Thymus (tissue), 11 donors: ENCODE measurements around the gene ANKRD16. TPM values are rescaled to one million over a fixed set of nuclear protein-coding genes. Genes with fewer than 3 reads are reported as not detected.

Experiments
- DNase-seq, 9 donors: peaks; one replicate each; pipeline ENCODE4 v3.0.0-alpha.2; 2013; ENCODE audit warnings: low spot score in 9 of 9, low read depth in 6 of 9, missing footprints in 1 of 9
- H3K27ac ChIP-seq, 2 donors: one replicate each; pipeline ENCODE4 v1.5.1; 2013; ENCODE audit warnings: control low read depth in 1 of 2, low read depth in 1 of 2, low read length in 1 of 2, mild to moderate bottlenecking in 1 of 2, moderate library complexity in 1 of 2
- H3K27me3 ChIP-seq, 2 donors: one replicate each; pipeline ENCODE4 v1.5.1; 2013; ENCODE audit warnings: low read length in 1 of 2; ENCODE audit not compliant: control insufficient read depth in 2 of 2, insufficient read depth in 1 of 2
- H3K36me3 ChIP-seq, 2 donors: one replicate each; pipeline ENCODE4 v1.5.1; 2013; ENCODE audit warnings: low read length in 1 of 2, mild to moderate bottlenecking in 1 of 2, moderate library complexity in 1 of 2; ENCODE audit not compliant: control insufficient read depth in 2 of 2, insufficient read depth in 2 of 2
- H3K4me1 ChIP-seq, 2 donors: one replicate each; pipeline ENCODE4 v1.5.1; 2013; ENCODE audit warnings: low read length in 2 of 2; ENCODE audit not compliant: control insufficient read depth in 2 of 2, insufficient read depth in 2 of 2
- H3K4me3 ChIP-seq, 2 donors: one replicate each; pipeline ENCODE4 v1.5.1; 2013; ENCODE audit warnings: low read length in 2 of 2, control low read depth in 1 of 2, mild to moderate bottlenecking in 1 of 2
- H3K9me3 ChIP-seq, 2 donors: one replicate each; pipeline ENCODE4 v1.5.1; 2013; ENCODE audit warnings: low read length in 1 of 2, mild to moderate bottlenecking in 1 of 2; ENCODE audit not compliant: control insufficient read depth in 2 of 2, insufficient read depth in 1 of 2
- WGBS: extraction: QIAGEN DNeasy Blood & Tissue Kit; methylation state at CpG from one replicate; pipeline ENCODE4 v1.1.7; 2013; 5-methylcytosine and 5-hydroxymethylcytosine counted together
- polyA plus RNA-seq: library from polyadenylated mRNA; stranded (reverse); fragments of 200-250 nt; gene quantifications from one replicate; pipeline ENCODE4 v1.2.3, GENCODE V29; 2013
- total RNA-seq: library from RNA; stranded (reverse); fragments of 120-200 nt; gene quantifications from one replicate; pipeline ENCODE4 v1.2.4, GENCODE V29; 2013
- donor health status: healthy.

ANKRD16 gene
- total and polyA plus RNA-seq, 2 donors: 6.1 to 6.4 TPM

GRCh38 chr10:5927306-5927705 lies 37.6 kb upstream of the ANKRD16 start:
- Histone ChIP-seq H3K27ac (no peak overlapping the region), H3K4me3 (no peak overlapping the region), H3K27me3 (no peaks in the 10 kb centered on the region), H3K4me1 (no peaks in the 10 kb centered on the region), H3K9me3 (no peaks in the 10 kb centered on the region), H3K36me3 (peaks cover 83 to 94% of the 10 kb centered on the region in 2 donors)
- DNase-seq: no peak
- 96% methylated on average over 8 of the region's 8 CpGs for WGBS

- no peak for DNase-seq
- peaks cover 83 to 93% of the 10 kb centered on the region in 2 donors for H3K36me3 ChIP-seq
- no peaks in the 10 kb centered on the region for H3K27me3 ChIP-seq
- H3K4me1 ChIP-seq: no peaks in the 10 kb centered on the region
- no peak overlapping the region for H3K27ac ChIP-seq
- H3K4me3 ChIP-seq: no peak overlapping the region
- H3K9me3 ChIP-seq: no peaks in the 10 kb centered on the region
- 97% methylated on average over 10 of the region's 10 CpGs for WGBS
Measured at GRCh38 chr10:5924889-5925288, 35.2 kb upstream of the ANKRD16 start.

GRCh38 chr10:5921746-5922145 lies 32.1 kb upstream of the ANKRD16 start:
- H3K4me3 ChIP-seq: no peak overlapping the region
- no peak for DNase-seq
- H3K4me1 ChIP-seq: peaks cover 0 to 2% of the 10 kb centered on the region in 2 donors
- H3K9me3 ChIP-seq: no peaks in the 10 kb centered on the region
- peaks cover 82 to 93% of the 10 kb centered on the region in 2 donors for H3K36me3 ChIP-seq
- H3K27ac ChIP-seq: no peak overlapping the region
- no peaks in the 10 kb centered on the region for H3K27me3 ChIP-seq
- 97% methylated on average over 5 of the region's 5 CpGs for WGBS

GRCh38 chr10:5919568-5919967 lies 29.9 kb upstream of the ANKRD16 start:
- 98% methylated on average over 7 of the region's 7 CpGs for WGBS
- Histone ChIP-seq H3K4me3 (no peak overlapping the region), H3K4me1 (peaks cover 0 to 2% of the 10 kb centered on the region in 2 donors), H3K36me3 (peaks cover 85 to 94% of the 10 kb centered on the region in 2 donors), H3K27me3 (no peaks in the 10 kb centered on the region), H3K9me3 (no peaks in the 10 kb centered on the region), H3K27ac (no peak overlapping the region)
- no peak for DNase-seq

- Histone ChIP-seq H3K9me3 (no peaks in the 10 kb centered on the region), H3K4me1 (peaks cover 0 to 2% of the 10 kb centered on the region in 2 donors), H3K27ac (no peak overlapping the region), H3K36me3 (peaks cover 85 to 94% of the 10 kb centered on the region in 2 donors), H3K4me3 (no peak overlapping the region), H3K27me3 (no peaks in the 10 kb centered on the region)
- DNase-seq: no peak
- WGBS: 96% methylated on average over 4 of the region's 4 CpGs
Measured at GRCh38 chr10:5918763-5919162, 29.1 kb upstream of the ANKRD16 start.

GRCh38 chr10:5917305-5917704 lies 27.6 kb upstream of the ANKRD16 start:
- DNase-seq: no peak
- Histone ChIP-seq H3K27ac (no peak overlapping the region), H3K36me3 (peaks cover 84 to 96% of the 10 kb centered on the region in 2 donors), H3K27me3 (no peaks in the 10 kb centered on the region), H3K4me3 (no peak overlapping the region), H3K4me1 (peaks cover 0 to 2% of the 10 kb centered on the region in 2 donors), H3K9me3 (no peaks in the 10 kb centered on the region)
- 98% methylated on average over 13 of the region's 13 CpGs for WGBS

GRCh38 chr10:5915451-5915850 lies 25.8 kb upstream of the ANKRD16 start:
- Histone ChIP-seq H3K4me1 (peaks cover 0 to 2% of the 10 kb centered on the region in 2 donors), H3K27me3 (no peaks in the 10 kb centered on the region), H3K9me3 (no peaks in the 10 kb centered on the region), H3K27ac (no peak overlapping the region), H3K4me3 (no peak overlapping the region), H3K36me3 (peaks cover 89 to 95% of the 10 kb centered on the region in 2 donors)
- WGBS: 91% methylated on average over 14 of the region's 14 CpGs
- no peak for DNase-seq

GRCh38 chr10:5913736-5914135 lies 24.0 kb upstream of the ANKRD16 start:
- DNase-seq: no peak
- Histone ChIP-seq H3K4me3 (no peak overlapping the region), H3K4me1 (peaks cover 0 to 2% of the 10 kb centered on the region in 2 donors), H3K36me3 (peaks cover 95 to 96% of the 10 kb centered on the region in 2 donors), H3K27me3 (no peaks in the 10 kb centered on the region), H3K27ac (no peak overlapping the region), H3K9me3 (no peaks in the 10 kb centered on the region)
- WGBS: 98% methylated on average over 4 of the region's 4 CpGs

GRCh38 chr10:5911670-5912069 lies 22.0 kb upstream of the ANKRD16 start:
- DNase-seq: no peak
- H3K27ac ChIP-seq: no peak overlapping the region
- no peaks in the 10 kb centered on the region for H3K27me3 ChIP-seq
- H3K36me3 ChIP-seq: peaks cover 81 to 84% of the 10 kb centered on the region in 2 donors
- WGBS: 98% methylated on average over 4 of the region's 4 CpGs
- H3K9me3 ChIP-seq: no peaks in the 10 kb centered on the region
- no peaks in the 10 kb centered on the region for H3K4me1 ChIP-seq
- H3K4me3 ChIP-seq: no peak overlapping the region
